Gastrocnemius medialis (tissue), 4 donors: ENCODE results near the gene SRD5A3. TPM values are rescaled to one million over a fixed set of nuclear protein-coding genes. Genes with fewer than 3 reads are reported as not detected.
"Not testable (repeated sequence)": the region's sequence is repeated elsewhere in the genome, so short reads cannot be mapped to it uniquely, and the experiment has no call there.

Experiments
- ATAC-seq, 2 donors: fragments of 150-250 bp; one replicate each; pipeline ENCODE4 v1.9.1; 2016
- DNase-seq, 2 donors: peaks; one replicate each; pipeline ENCODE4 v3.0.0-alpha.2; 2019
- H3K27ac ChIP-seq, 4 donors: fragments of 200-600 bp; sonication (generic); 1 replicate in 1 of 4; 2 replicates in 3 of 4; pipeline ENCODE4 v1.5.1; 2016 to 2018; ENCODE audit warnings: mild to moderate bottlenecking in 2 of 4, moderate library complexity in 1 of 4
- H3K27me3 ChIP-seq, 3 donors: fragments of 200-600 bp; sonication (generic) in 2 of 3; 1 replicate in 1 of 3; 2 replicates in 2 of 3; pipeline versions ENCODE4 v1.5.1 to v1.6.0; 2016 to 2019; ENCODE audit warnings: mild to moderate bottlenecking in 1 of 3, moderate library complexity in 1 of 3
- H3K36me3 ChIP-seq, 2 donors: fragments of 200-600 bp; sonication (generic) in 1 of 2; one replicate each; pipeline ENCODE4 v1.5.1; 2017 to 2018
- H3K4me1 ChIP-seq, 2 donors: fragments of 200-600 bp; sonication (generic) in 1 of 2; one replicate each; pipeline ENCODE4 v1.5.1; 2016 to 2017; ENCODE audit warnings: mild to moderate bottlenecking in 2 of 2
- H3K4me3 ChIP-seq, 4 donors: fragments of 200-600 bp; sonication (generic) in 3 of 4; 1 replicate in 1 of 4; 2 replicates in 3 of 4; pipeline ENCODE4 v1.5.1; 2016 to 2019; ENCODE audit warnings: mild to moderate bottlenecking in 2 of 4
- H3K9me3 ChIP-seq, 3 donors: fragments of 200-600 bp; sonication (generic) in 2 of 3; 1 replicate in 1 of 3; 2 replicates in 2 of 3; pipeline ENCODE4 v1.5.1; 2016 to 2019
- CTCF ChIP-seq, 5 experiments: fragments of 450-650 bp in 3 of 5; fragments of 200-600 bp in 2 of 5; sonication (generic) in 2 of 5; IDR thresholded peaks in 4 of 5; conservative IDR thresholded peaks in 1 of 5; 1 replicate in 4 of 5; 2 replicates in 1 of 5; pipeline ENCODE4 v1.5.1; 2016 to 2019; ENCODE audit warnings: antibody characterized with exemption in 5 of 5, mild to moderate bottlenecking in 3 of 5, moderate library complexity in 3 of 5
- POLR2A ChIP-seq, 2 donors: fragments of 450-650 bp; IDR thresholded peaks; one replicate each; pipeline ENCODE4 v1.6.1; 2017; ENCODE audit warnings: antibody characterized with exemption in 2 of 2, mild to moderate bottlenecking in 2 of 2, moderate library complexity in 2 of 2
- in situ Hi-C, 4 donors: fragments of 200-750 bp; cut with MboI; loops; one replicate each; pipeline versions ENCODE4 v1.15.0 to v1.8.0; 2017; ENCODE audit warnings: low sequenced_read_pairs in 4 of 4
- intact Hi-C: fragments of 100-400 bp; cut with DNase I; formaldehyde crosslinking; loops from one replicate; pipeline ENCODE4 v1.15.1; 2023; ENCODE audit warnings: low total_unique reads
- total RNA-seq, 4 donors: library from RNA; depleted of rRNA; stranded (reverse); fragments of >200 nt; gene quantifications; one replicate each; pipeline versions ENCODE4 v1.1.0 to v1.2.3, GENCODE V29; 2016

The SRD5A3 gene
- total RNA-seq, 4 donors from 2014 or later: 2.4 to 7.6 (median 5.1) TPM

GRCh38 chr4:55358246-55358645 is 12.2 kb downstream of the SRD5A3 start:
- ATAC-seq: no peak
- no peak for DNase-seq
- H3K36me3 ChIP-seq: no peaks in the 10 kb centered on the region
- in situ Hi-C loops (loop anchor here in 1 of 4 donors (25.0 kb wide), 1 partner anchor 504 kb away; the partner anchor contains the start of gene EXOC1), intact Hi-C loops (no loop called here)
- H3K27me3 ChIP-seq: no peaks in the 10 kb centered on the region
- TF ChIP-seq CTCF (IDR thresholded peaks at IDR 0.05 in 4 of 5, conservative IDR thresholded peaks at IDR 0.05 in 1 of 5): no peak
- TF ChIP-seq POLR2A (IDR thresholded peaks at IDR 0.05): no peak
- H3K27ac ChIP-seq: peak overlapping the region; percentile 19 to 67 (median 63)
- H3K9me3 ChIP-seq: no peaks in the 10 kb centered on the region
- H3K4me1 ChIP-seq: peaks cover 8 to 23% of the 10 kb centered on the region in 2 donors
- no peak overlapping the region for H3K4me3 ChIP-seq

GRCh38 chr4:55358668-55359067 is 12.6 kb downstream of the SRD5A3 start:
- no peak for DNase-seq
- Histone ChIP-seq H3K36me3 (no peaks in the 10 kb centered on the region), H3K4me3 (peak overlapping the region in 1 of 4 donors; percentile 16), H3K4me1 (peaks cover 8 to 23% of the 10 kb centered on the region in 2 donors), H3K27me3 (no peaks in the 10 kb centered on the region), H3K9me3 (no peaks in the 10 kb centered on the region), H3K27ac (peak overlapping the region; percentile 25 to 67 (median 63))
- ATAC-seq: peak; percentile 84 to 97
- TF ChIP-seq POLR2A (IDR thresholded peaks at IDR 0.05) (no peak), CTCF (IDR thresholded peaks at IDR 0.05 in 4 of 5, conservative IDR thresholded peaks at IDR 0.05 in 1 of 5) (no peak)
- in situ Hi-C loops: loop anchor here in 1 of 4 donors (25.0 kb wide), 1 partner anchor 504 kb away; the partner anchor contains the start of gene EXOC1
- intact Hi-C loops: no loop called here

GRCh38 chr4:55359397-55359916 is 13.4 kb downstream of the SRD5A3 start:
- no peak for TF ChIP-seq CTCF (IDR thresholded peaks at IDR 0.05 in 4 of 5, conservative IDR thresholded peaks at IDR 0.05 in 1 of 5)
- no peak for TF ChIP-seq POLR2A (IDR thresholded peaks at IDR 0.05)
- intact Hi-C loops: no loop called here
- Histone ChIP-seq H3K36me3 (no peaks in the 10 kb centered on the region), H3K27ac (peak overlapping the region; percentile 25 to 67 (median 63)), H3K4me1 (peaks cover 8 to 23% of the 10 kb centered on the region in 2 donors), H3K4me3 (peak overlapping the region in 2 of 4 donors; percentile 10 to 16), H3K9me3 (no peaks in the 10 kb centered on the region), H3K27me3 (no peaks in the 10 kb centered on the region)
- DNase-seq: peak; percentile 20 to 32
- in situ Hi-C loops: loop anchor here in 1 of 4 donors (25.0 kb wide), 1 partner anchor 503 kb away; the partner anchor contains the start of gene EXOC1
- peak; percentile 47 to 67 for ATAC-seq

- H3K36me3 ChIP-seq, ATAC-seq, H3K27ac ChIP-seq, H3K27me3 ChIP-seq, DNase-seq, H3K9me3 ChIP-seq, H3K4me3 ChIP-seq, intact Hi-C loops: not testable (repeated sequence)
- H3K4me1 ChIP-seq: peaks cover 8 to 19% of the 10 kb centered on the region in 2 donors
- in situ Hi-C loops: loop anchor here in 1 of 4 donors (25.0 kb wide), 1 partner anchor 499 kb away; the partner anchor contains the start of gene EXOC1
Measured at GRCh38 chr4:55362938-55363337, 16.9 kb downstream of the SRD5A3 start.

GRCh38 chr4:55363691-55364351 is 17.8 kb downstream of the SRD5A3 start:
- in situ Hi-C loops: loop anchor here in 1 of 4 donors (25.0 kb wide), 1 partner anchor 498 kb away; the partner anchor contains the start of gene EXOC1
- Histone ChIP-seq H3K27ac (peak overlapping the region in 1 of 4 donors; percentile 38), H3K36me3 (no peaks in the 10 kb centered on the region), H3K4me3 (no peak overlapping the region), H3K27me3 (no peaks in the 10 kb centered on the region), H3K9me3 (no peaks in the 10 kb centered on the region), H3K4me1 (peaks cover under 1 to 11% of the 10 kb centered on the region in 2 donors)
- TF ChIP-seq CTCF (IDR thresholded peaks at IDR 0.05 in 4 of 5, conservative IDR thresholded peaks at IDR 0.05 in 1 of 5) (no peak), POLR2A (IDR thresholded peaks at IDR 0.05) (no peak)
- ATAC-seq (no peak), DNase-seq (no peak)
- intact Hi-C loops: no loop called here
